Esophagus muscularis mucosa (tissue), 4 donors: Measurements from ENCODE around the gene CCDC24.

ENCODE experiments used
- EP300 ChIP-seq: sonication (generic); formaldehyde crosslinking; IDR thresholded peaks from one replicate; pipeline ENCODE4 v1.6.1; 2017; ENCODE audit warnings: antibody characterized with exemption
- POLR2A ChIP-seq: fragments of 450-650 bp; IDR thresholded peaks from one replicate; pipeline ENCODE4 v1.6.1; 2017; ENCODE audit warnings: antibody characterized with exemption, moderate library complexity, mild to moderate bottlenecking, low read depth
- POLR2AphosphoS5 ChIP-seq, 2 donors: sonication (generic); formaldehyde crosslinking; IDR thresholded peaks; one replicate each; pipeline ENCODE4 v1.6.1; 2017; ENCODE audit warnings: antibody characterized with exemption in 2 of 2
- TF ChIP-seq, protein P1 (sequence below), 3 experiments: fragments of 200-600 bp in 2 of 3; fragments of 450-650 bp in 1 of 3; sonication (generic) in 2 of 3; IDR thresholded peaks; one replicate each; pipeline ENCODE4 v1.5.1; 2017 to 2019; ENCODE audit warnings: antibody characterized with exemption in 3 of 3, mild to moderate bottlenecking in 2 of 3, moderate library complexity in 1 of 3

DNA sequence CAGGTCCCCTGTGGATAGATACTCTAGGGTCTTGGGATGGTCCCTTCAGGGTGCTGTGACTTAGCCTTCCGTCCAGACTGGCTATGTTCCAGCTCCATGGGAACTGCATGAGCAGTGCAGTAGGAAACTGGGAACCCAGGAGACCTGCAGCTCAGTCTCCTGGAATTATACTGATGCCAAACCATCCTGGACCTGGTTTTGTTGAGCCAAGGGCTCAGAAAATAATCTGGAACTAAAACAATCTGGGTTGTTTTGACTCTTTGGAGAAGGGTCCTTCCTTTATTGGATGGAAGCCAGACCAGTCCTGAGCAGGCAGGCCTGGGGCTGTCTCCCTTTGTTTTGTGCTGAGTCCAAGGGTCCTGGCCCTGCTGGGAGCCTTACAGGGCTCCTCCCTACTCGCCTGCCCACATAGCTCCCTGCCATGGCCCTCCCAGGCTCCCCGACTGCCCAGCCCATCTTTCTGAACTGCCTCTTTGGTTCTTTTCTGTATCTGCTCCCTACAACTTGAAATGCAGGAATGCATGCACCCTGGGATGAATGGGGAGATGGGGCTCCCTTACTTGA, 43.4 kb upstream of the CCDC24 start:
- TF ChIP-seq POLR2AphosphoS5 (IDR thresholded peaks at IDR 0.05) (no peak), EP300 (no peak), POLR2A (no peak)
- TF ChIP-seq, protein P1, sequence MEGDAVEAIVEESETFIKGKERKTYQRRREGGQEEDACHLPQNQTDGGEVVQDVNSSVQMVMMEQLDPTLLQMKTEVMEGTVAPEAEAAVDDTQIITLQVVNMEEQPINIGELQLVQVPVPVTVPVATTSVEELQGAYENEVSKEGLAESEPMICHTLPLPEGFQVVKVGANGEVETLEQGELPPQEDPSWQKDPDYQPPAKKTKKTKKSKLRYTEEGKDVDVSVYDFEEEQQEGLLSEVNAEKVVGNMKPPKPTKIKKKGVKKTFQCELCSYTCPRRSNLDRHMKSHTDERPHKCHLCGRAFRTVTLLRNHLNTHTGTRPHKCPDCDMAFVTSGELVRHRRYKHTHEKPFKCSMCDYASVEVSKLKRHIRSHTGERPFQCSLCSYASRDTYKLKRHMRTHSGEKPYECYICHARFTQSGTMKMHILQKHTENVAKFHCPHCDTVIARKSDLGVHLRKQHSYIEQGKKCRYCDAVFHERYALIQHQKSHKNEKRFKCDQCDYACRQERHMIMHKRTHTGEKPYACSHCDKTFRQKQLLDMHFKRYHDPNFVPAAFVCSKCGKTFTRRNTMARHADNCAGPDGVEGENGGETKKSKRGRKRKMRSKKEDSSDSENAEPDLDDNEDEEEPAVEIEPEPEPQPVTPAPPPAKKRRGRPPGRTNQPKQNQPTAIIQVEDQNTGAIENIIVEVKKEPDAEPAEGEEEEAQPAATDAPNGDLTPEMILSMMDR (IDR thresholded peaks at IDR 0.05): no peak
